ENCODE data around the gene ADAMTS14.

The ADAMTS14 gene

DNA sequence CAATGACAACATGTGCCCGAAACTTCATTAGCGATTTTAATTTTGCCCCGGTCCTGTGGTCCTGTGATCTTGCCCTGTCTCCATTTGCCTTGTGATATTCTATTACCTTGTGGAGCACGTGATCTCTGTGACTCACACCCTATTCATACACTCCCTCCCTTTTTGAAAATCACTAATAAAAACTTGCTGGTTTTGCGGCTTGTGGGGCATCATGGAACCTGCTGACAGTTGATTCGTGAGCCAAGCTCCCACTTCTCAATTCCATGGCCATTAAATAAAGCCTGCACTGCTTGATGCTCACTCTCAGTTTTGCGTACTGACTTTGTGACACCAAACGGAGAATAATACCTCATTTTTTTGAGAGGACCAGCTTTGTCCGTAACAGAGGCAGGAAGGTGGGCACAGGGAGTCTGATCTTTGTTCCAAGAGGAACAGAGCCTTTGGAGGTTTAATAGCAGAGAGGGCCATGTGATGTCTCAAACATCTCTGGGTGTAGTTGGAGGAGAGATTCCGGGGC is 3.8 kb upstream of the ADAMTS14 start:
- Histone ChIP-seq H3K27ac (no peak overlapping the region), H3K9me3 (ENCODE audit: control insufficient read depth, low read length) (no peaks in the 10 kb centered on the region), H3K9ac (no peak overlapping the region), H3K36me3 (ENCODE audit: control insufficient read depth, insufficient read depth, low read length) (no peaks in the 10 kb centered on the region), H3K4me1 (no peaks in the 10 kb centered on the region), H3K27me3 (ENCODE audit: control insufficient read depth, insufficient read depth, low read length) (no peaks in the 10 kb centered on the region), H2AFZ (no peak overlapping the region), H3K4me2 (ENCODE audit: low read length) (no peak overlapping the region), H3K4me3 (ENCODE audit: low read depth, low read length) (no peak overlapping the region), H3K79me2 (no peaks in the 10 kb centered on the region)
- TF ChIP-seq, protein P1, sequence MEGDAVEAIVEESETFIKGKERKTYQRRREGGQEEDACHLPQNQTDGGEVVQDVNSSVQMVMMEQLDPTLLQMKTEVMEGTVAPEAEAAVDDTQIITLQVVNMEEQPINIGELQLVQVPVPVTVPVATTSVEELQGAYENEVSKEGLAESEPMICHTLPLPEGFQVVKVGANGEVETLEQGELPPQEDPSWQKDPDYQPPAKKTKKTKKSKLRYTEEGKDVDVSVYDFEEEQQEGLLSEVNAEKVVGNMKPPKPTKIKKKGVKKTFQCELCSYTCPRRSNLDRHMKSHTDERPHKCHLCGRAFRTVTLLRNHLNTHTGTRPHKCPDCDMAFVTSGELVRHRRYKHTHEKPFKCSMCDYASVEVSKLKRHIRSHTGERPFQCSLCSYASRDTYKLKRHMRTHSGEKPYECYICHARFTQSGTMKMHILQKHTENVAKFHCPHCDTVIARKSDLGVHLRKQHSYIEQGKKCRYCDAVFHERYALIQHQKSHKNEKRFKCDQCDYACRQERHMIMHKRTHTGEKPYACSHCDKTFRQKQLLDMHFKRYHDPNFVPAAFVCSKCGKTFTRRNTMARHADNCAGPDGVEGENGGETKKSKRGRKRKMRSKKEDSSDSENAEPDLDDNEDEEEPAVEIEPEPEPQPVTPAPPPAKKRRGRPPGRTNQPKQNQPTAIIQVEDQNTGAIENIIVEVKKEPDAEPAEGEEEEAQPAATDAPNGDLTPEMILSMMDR (IDR thresholded peaks at IDR 0.05) = no peak

DNA sequence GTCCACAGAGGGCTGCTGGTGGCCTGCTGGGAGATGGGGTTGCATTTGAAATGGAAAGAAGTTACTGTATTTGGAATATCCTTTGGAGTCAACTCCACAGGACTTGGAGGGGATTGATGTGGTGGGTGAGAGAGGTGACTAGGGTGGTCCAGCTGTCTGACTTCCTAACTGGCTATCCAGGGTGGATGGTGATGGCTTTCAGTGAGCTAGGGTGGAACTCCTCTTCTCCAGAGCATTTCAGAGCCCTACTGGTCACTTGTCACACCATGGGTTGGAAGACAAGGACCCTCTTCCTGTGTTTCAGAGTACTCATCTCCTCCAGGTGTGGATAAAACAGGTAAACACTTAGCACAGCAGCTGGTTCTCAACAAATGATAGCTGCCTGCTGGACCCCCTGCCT is 3.3 kb upstream of the ADAMTS14 start:
- TF ChIP-seq, protein P1 (IDR thresholded peaks at IDR 0.05) = no peak
- Histone ChIP-seq H3K27ac (no peak overlapping the region), H3K4me2 (ENCODE audit: low read length) (no peak overlapping the region), H3K9ac (no peak overlapping the region), H3K9me3 (ENCODE audit: control insufficient read depth, low read length) (no peaks in the 10 kb centered on the region), H3K79me2 (no peaks in the 10 kb centered on the region), H3K27me3 (ENCODE audit: control insufficient read depth, insufficient read depth, low read length) (no peaks in the 10 kb centered on the region), H2AFZ (no peak overlapping the region), H3K36me3 (ENCODE audit: control insufficient read depth, insufficient read depth, low read length) (no peaks in the 10 kb centered on the region), H3K4me3 (ENCODE audit: low read depth, low read length) (no peak overlapping the region), H3K4me1 (no peaks in the 10 kb centered on the region)

DNA sequence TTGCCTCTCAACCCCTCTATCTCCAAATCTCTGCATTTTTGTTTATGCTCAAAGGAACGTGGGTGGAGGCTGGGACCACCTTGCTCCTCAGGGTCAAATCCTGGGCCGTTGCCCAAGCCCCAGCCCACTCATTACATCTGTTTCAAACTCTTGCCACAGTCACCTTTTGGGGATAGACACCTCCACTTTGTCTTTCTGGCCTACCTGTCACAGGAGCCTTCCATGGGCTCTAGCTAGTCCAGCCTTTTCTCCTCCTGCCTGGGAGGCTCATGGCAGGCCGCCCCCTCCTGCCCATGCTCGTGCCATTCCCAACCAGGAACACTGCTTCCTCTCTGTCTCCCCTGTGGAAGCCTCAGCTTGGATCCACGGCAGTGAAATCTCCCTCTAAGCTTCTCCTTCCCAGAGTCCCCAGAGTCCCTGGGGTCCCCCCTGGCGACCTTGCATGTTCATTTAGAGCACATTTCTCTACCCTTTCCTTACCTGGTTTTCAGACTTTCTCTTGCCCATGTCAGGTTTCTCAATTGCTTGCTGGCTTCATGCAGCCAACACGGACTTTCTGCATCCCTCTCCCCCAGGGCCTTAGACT is 2.5 kb upstream of the ADAMTS14 start:
- Histone ChIP-seq H3K4me3 (ENCODE audit: low read depth, low read length) (no peak overlapping the region), H2AFZ (no peak overlapping the region), H3K27ac (no peak overlapping the region), H3K4me2 (ENCODE audit: low read length) (no peak overlapping the region), H3K9me3 (ENCODE audit: control insufficient read depth, low read length) (no peaks in the 10 kb centered on the region), H3K36me3 (ENCODE audit: control insufficient read depth, insufficient read depth, low read length) (no peaks in the 10 kb centered on the region), H3K27me3 (ENCODE audit: control insufficient read depth, insufficient read depth, low read length) (no peaks in the 10 kb centered on the region), H3K79me2 (no peaks in the 10 kb centered on the region), H3K4me1 (no peaks in the 10 kb centered on the region), H3K9ac (no peak overlapping the region)
- TF ChIP-seq, protein P1 (IDR thresholded peaks at IDR 0.05) = no peak

DNA sequence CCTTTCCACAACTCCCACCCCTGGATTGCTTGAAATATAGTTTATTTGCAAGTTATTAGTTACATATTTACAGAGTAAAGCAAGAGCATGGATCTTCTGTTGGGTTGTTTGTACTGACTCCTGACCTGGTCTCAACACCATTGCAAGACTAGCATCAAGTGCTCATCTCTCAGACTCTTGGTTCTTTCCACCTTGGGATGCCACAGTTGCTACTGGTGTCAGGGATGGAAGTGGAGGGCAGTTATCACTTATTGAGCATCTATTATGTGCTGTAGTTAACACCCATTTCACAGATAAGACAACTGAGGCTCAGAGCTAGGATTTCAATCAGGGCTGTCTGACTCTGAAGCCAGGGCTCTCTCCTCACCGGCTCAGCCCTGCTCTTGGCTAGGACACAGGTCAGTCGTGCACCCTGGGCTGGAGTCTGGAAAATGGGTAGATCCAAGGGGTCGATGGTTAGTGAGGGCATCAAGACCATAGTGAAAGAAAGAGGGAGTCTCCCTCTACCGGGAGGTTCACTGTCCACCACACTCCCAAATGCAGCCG is 614 bp upstream of the ADAMTS14 start:
- H3K4me2 ChIP-seq (ENCODE audit: low read length) = no peak overlapping the region
- H3K9ac ChIP-seq = no peak overlapping the region
- H2AFZ ChIP-seq = no peak overlapping the region
- no peaks in the 10 kb centered on the region for H3K9me3 ChIP-seq (ENCODE audit: control insufficient read depth, low read length)
- no peaks in the 10 kb centered on the region for H3K79me2 ChIP-seq
- TF ChIP-seq, protein P1 (IDR thresholded peaks at IDR 0.05) = no peak
- H3K4me1 ChIP-seq = no peaks in the 10 kb centered on the region
- no peaks in the 10 kb centered on the region for H3K27me3 ChIP-seq (ENCODE audit: control insufficient read depth, insufficient read depth, low read length)
- no peak overlapping the region for H3K27ac ChIP-seq
- no peak overlapping the region for H3K4me3 ChIP-seq (ENCODE audit: low read depth, low read length)
- H3K36me3 ChIP-seq (ENCODE audit: control insufficient read depth, insufficient read depth, low read length) = no peaks in the 10 kb centered on the region

All from parathyroid adenoma (tissue), 2 donors.